Middle frontal gyrus (tissue), 1 donor: ENCODE data around the gene AADAT.
"Not testable (repeated sequence)": the region's sequence is repeated elsewhere in the genome, so short reads cannot be mapped to it uniquely, and the experiment has no call there.

Source experiments
- DNase-seq: peaks from one replicate; pipeline ENCODE4 v3.0.0-alpha.2; 2015; ENCODE audit warnings: low spot score; ENCODE audit errors: extremely low spot score

AADAT gene

DNA sequence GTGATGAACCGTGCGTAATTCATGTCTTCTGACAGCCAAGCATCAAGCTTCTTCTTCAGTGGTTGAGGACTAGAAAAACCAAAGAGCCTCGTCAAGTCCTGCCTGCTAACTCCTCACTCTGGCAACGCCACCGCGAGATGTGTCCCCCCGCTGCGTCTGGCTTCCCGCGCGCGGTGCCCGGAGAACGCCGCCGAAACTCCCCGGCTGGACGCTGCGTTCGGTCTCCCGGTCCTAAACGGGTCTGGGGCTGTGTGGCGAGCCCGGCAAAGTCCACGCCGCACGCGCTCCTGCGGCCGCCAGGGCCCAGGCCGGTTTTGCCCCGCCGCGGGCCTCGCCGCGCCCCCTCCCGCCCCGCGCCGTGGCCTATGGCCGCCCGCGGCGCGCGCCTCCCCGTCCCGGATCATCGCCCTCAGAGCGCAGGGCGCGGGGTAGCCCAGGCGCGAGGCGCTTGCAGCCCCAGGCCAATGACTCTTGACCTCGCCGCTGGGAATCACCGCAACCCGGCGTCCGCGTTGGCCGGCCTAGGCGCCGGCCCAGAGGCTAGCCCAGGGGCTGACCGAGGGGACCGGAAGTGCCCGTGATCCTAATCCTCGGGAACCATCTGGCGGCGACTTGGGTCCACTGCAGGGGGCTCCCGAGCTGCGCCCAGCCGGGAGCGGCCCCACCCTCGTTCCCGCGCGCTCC is at the start of gene AADAT:
TSS of gene AADAT (minus strand) at position 289 of the 684 bp plus-strand sequence. CDS start at position 23, 266 bp downstream.
- peak; percentile 69 for DNase-seq

DNA sequence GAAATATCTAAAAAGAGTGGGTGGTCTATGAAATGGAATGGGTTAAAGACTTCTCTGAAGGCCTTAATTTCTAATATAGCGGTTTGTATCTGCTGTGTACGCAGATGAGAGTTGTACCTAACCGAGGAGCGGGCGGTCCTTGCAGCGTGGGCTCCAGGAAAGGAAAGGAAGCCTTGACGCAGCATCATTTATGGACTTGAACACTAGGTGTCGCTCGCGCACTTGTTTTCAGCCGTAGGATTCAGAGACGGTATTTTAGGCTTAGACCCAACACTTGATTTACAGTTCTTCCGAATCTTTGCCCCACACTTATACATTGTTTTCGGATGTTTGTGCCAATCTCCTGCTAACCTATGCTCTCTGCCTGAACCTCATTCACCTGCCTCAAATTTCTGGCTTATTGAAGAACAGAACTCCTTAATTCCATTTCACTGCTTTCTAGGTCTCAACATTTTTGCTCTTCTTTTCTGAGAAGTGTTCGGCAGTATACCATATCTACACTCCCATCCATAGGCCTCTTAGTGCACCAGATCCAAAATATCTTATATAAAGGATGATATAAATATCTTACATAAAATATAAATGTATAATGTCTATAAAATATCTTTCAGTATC is 48.9 kb upstream of the AADAT start:
- peak; percentile 57 for DNase-seq

DNA sequence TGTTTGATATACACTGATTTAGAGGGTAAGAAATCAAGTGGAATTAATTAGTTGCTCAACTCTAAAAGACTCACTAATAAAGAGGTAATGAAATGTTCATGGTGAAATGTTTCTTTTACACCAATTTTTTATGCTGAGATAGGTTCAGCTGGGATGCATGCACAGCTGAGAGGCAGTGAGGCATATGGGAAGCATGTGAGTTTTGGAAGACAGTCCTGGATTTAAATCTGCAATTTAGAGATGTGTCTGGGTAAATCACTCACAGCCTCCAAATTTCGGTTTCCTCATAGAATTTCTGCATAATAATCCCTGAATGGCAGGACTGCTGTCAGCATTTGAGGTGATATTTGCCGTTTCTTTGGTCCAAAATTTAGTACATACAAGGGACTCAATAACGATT is 48.2 kb upstream of the AADAT start:
- no peak for DNase-seq

DNA sequence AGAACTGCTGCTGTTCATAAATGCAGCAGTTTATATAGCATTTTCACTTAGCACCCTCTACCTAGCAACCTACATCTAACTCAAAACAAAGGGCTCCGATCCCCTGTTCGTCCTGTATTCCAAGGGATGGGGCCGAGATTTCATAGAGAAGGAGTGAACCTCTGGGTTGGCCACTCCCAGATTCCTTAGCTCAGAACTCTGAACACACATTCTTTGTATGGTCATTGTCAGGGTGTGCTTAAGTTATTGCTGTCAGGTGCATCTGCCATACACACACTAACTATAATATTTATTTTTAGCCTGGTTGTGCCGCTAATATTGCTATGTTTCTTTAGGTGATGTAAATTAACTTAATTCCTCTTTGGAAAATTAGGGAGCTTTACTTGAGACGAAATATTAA is 47.7 kb upstream of the AADAT start:
- no peak for DNase-seq

DNA sequence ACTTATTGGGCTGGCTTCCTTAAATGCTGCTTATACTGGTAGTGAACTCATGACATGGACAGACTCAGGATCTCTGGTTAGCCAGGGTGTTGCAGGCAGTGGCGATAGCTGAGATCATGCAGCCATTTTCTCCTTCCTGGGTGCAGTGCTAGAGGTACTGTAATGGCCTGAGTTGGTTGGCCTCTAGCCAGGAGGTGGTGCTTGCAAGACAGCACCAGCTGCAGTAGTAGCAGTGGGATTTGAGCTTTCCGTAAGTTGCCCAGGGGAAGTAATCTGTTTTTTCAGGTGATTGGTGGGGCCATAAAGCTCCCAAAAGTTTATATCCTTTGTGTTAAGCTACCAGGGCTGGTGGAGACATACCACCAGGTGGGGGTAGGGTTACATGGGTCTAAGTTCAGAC is 45.1 kb upstream of the AADAT start:
- no peak for DNase-seq

DNA sequence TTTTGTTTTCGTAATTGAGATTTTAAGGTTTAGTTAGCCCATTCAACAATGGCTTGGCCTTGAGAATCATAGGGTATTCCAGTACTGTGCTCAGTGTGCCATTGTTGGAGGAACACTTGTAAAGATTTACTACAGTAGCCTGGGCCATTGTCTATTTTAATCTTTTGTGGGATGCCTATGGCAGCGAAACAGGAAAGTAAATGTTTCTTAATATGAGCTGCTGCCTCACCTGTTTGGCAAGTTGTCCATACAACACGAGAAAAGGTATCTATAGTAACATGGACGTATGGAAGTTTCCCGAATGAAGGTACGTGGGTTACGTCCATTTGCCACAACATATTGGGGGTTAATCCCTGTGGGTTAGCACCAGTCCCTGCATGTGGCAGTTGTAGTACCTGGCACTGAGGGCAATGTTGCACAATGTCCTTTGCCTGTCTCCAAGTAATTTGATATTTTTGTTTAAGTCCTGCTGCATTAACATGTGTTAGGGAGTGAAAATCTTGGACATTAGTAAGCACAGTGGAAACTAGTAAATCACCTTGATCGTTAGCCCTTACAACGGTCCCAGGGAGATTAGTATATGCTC is 38.6 kb upstream of the AADAT start:
- no peak for DNase-seq

DNA sequence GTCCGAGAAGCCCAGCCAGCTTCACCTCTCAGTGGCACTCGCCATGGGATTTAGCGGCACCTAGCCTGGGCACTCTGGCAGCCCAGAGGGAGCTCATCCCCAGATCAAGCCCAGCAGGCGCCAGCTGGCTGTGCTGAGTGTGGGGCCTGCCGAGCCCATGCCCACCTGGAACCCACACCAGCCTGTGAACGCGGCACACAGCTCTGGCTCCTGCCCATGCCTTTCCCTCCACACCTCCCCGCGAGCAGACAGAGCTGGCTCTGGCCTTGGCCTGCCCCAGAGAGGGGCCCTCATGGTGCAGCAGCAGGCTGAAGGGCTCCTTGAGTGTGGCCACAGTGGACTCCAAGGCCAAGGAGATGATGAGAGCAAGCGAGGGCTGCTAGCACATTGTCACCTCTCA is 38.0 kb upstream of the AADAT start:
- no peak for DNase-seq

DNA sequence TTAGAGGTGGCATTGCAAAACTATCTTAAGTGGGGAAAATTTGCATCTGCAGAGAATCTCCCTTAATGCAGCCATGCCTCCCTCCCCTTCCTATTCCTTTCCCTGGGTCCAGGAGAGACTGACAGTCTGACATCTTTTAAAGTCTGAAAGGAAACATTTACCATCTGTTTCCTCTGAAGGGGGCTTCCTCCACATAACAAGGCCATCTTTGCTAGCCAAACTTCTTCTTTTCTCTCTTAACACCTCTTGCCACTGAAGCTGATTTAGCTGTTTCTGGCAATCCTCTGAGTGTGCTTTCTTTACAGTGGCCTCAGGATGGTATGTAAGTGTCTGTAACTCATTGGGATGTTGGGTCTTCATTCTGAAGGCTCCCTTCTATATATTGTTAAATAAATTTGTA is 34.6 kb upstream of the AADAT start:
- DNase-seq: no peak

DNA sequence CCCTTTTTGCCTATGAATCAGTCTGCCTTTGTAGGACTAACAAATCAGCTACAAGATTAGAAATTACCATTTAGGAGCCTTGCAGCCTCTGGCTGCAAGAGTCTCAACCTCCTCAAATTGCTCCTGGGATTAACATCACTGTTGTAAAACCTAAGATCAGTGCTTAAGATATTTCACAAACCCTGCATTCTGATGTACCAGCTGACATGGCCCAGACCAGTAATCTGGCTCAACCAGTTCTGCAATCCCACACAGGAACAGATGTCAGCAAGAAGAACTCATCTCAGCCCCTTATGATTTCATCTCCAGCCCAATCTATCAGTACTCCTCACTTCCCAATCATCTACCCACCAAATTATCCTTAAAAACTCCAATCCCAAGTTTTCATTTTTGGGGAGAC is 32.5 kb upstream of the AADAT start:
- no peak for DNase-seq

DNA sequence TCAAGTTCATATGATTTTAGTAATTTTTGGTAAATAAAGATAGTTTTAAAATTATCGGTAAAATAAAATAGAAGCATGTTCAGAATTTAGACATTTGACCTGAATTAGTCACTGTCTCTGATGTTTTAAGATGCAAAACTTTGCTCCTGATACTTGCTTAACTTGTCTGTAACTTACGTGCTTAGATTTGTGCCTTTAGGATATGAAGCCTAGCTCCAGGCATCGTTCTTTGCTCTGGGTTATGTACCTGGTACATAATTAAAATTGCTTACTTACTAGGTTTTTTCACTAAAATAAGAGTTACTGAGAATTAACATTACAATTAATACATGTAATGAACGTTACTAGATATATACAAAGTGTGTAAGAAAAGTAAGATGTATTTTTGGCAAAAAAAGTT is 24.9 kb upstream of the AADAT start:
- DNase-seq: no peak

DNA sequence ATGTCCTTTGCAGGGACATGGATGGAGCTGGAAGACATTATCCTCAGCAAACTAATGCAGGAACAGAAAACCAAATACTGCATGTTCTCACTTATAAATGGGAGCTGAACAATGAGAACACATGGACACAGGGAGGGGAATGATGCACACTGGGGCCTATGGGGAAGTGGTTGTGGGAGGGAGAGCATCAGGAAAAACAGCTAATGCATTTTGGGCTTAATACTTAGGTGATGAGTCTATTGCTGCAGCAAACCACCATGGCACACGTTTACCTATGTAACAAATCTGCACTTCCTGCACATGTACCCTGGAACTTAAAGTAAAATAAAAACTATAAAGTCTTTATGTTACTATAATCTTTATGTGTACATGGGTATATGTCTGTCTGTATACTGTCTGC is 24.4 kb upstream of the AADAT start:
- DNase-seq: not testable (repeated sequence)

DNA sequence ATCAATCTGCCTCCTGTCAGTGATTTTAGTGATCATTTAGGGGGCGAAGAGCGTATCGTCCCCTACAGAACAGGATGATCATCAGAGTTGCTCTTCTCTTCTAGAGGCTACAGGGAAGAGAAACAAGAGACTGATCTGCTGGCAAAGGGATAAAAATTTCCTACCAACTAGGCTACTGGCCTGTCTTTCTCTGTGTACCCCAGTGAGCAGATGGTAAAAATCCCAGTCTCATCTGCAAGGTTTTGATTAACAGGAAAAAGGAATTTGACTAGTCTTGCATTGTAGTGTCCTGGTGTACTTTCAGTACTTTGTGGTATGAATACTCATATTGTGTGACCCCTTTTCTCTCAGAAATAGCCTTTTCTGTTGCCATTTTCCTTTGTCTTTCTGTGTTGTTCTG is 21.8 kb upstream of the AADAT start:
- DNase-seq: no peak

DNA sequence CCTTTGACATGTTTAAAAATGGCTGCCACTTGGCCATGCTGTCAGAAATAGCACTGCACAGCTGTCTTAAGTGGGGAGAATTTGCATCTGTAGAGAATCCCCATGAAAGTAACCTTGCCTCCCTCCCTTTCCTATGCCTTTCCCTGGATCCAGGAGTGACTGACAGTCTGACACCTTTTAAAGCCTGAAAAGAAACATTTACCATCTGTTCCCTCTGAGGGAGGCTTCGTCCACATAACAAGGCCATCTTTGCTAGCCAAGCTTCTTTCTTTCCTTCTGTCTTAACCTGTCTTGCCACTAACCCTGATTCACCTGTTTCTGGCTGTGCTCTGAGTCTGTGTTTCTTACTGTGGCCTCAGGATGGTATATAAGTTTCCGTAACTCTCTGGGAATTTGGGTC is 21.3 kb upstream of the AADAT start:
- no peak for DNase-seq

DNA sequence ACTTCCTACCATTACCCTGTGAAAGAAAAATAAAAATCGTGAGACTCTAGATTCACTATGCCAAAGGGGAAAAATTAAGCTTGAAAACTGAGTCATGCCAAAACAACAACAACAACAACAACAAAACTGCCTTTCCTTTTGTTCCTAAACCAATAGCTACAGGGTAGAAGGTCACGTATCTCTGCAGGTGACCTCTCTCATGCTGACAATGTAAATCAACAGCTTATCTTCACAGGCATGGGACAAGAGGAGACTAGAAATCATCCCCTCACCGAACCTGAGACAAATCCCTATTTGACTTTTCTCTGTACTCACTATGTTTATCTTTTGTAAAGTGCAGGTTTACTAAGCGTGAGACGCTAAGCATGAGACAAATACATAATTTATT is 20.5 kb upstream of the AADAT start:
- DNase-seq: no peak

DNA sequence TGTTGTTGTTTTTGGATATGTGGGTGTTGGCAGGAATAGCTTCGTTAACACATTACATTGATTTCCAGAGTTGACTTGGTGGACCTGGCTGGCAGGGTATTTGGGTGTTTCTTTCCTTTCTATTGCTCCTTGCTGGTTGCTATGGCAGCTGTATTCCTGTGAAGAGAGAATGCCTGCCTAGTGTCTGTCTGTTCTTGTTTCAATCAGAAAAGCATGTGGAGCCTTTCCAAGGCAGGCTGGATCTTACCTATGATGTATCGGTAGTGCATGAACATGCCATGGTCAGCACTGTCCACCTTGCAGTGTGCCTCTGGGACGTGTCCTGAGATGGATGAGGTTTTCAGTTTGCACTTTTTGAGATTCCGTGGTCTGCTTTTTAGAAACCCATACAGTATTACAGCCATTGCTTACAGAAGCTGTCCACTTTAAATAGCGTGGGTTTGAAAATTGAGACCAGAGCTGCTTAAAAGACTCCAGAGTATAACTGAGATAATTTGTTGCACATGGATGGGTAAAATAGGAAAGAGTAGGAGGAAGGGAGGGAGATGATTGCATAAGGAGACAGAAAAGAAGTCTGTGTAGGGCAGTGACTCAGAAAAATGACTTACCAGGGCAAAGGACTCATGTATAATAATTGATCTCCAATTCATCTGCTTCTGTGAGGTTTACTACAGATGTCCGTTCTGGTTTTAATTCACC is 20.0 kb upstream of the AADAT start:
- no peak for DNase-seq

DNA sequence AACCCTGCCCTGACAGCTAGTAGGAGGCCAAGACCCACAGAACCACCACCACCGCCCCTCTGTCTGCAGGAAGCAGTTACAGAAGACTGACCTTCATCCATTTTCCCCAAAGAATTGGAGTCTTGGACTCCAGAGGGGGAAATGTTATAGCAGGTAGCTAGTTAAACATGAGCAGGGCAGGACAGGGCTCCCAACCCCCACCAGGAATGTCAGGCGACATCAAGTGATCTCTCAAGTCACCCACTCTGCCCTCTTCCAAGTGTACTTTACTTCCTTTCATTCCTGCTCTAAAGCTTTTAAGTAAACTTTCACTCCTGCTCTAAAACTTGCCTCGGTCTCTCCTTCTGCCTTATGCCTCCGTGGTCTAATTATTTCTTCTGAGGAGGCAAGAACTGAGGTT is 17.1 kb upstream of the AADAT start:
- no peak for DNase-seq

DNA sequence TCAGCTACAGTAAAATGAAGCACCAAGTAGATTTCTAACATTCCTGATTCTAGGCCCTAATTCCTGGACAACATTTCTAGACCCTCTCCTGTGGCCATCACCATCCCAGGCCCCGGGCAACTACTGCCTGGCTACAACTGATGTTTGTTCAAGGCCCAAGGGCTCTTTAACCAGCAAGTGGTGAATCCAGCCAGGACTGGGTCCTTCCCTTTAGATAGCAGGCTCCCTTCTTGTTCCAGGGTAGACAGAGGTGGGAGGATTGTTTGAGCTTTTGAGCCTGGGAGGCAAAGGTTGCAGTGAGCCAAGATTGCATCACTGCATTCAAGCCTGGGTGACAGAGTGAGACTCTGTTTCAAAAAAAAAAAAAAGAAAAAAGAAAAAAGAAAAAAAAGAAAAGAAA is 12.7 kb upstream of the AADAT start:
- DNase-seq: no peak

DNA sequence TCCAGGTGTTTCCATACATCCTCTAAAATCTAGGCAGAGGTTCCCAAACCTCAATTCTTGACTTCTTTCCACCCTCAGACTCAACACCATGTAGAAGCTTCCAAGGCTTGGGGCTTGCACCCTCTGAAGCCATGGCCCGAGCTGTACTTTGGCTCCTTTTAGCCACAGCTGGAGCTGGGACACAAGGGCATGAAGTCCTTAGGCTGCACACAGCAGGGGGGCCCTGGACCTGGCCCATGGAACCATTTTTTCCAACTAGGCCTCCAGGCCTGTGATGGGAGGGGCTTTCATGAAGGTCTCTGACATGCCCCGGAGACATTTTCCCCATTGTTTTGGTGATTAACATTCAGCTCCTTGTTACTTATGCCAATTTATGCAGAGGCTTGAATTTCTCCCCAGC is 8.4 kb upstream of the AADAT start:
- not testable (repeated sequence) for DNase-seq

DNA sequence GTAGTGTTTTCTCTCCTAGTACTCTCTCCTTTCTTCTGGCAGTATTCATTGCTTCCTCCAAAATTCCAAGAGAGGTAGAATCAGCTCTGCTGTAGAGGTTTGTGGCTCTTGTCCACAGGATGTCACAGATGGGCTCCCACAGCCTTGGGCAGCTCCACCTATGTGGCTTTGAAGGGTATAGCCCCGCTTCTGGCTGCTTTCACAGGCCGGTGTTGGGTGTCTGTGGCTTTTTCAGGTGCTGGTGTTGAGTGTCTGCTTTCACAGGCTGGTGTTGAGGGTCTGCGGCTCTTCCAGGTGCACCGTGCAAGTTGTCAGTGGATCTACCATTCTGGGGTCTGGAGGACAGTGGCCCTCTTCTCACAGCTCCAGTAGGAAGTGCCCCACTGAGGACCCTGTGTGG is 7.9 kb upstream of the AADAT start:
- DNase-seq: no peak

DNA sequence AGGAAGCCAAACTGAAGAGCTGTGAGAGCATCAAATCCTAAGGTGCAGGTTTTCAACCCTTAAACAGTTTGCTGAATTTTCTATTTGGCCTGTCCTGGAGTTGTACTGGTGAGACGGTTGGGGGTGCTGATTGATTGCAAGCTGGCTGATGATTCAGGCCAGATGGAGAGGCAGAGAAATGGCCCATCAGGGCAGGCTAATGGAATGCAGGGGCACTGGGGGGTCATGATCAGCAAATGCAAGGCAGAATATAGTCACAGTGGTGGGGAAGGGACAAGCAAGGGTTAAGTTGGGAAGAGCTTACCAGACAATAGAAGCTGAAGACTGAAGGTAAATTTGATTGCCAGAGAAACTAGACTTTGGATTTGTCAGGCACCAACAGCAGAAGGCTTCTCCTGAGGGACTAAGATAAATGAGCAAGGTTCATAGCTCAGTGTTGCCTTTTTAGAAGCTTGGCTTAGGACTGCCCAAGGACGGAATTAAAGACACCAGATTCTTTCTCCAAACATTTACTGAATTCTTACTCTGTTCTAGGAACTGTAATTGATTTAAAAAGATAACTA is 4.3 kb upstream of the AADAT start:
- DNase-seq: no peak

DNA sequence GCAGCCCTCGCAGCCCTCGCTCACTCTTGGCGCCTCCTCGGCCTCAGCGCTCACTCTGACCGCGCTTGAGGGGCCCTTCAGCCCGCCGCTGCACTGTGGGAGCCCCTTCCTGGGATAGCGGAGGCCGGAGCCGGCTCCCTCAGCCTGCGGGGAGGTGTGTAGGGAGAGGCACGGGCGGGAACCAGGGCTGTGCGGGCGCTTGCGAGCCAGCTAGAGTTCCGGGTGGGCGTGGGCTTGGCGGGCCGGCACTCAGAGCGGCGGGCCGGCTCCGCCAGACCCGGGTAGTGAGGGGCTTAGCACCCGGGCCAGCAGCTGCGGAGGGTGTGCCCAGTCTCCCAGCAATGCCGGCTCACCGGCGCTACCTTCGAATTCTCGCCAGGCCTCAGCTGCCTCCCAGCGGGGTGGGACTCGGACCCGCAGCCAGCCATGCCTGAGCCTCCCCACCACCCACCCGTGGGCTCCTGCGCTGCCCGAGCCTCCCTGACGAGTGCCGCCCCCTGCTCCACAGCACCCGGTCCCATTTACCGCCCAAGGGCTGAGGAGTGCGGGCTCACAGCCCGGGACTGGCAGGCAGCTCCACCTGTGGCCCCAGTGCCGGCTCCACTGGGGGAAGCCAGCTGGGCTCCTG is 1.4 kb upstream of the AADAT start:
- DNase-seq: no peak
